Activated T-helper 2 cell treated with anti-CD3 and anti-CD28 coated beads, Interferon-gamma antibody, Interleukin-2, Interleukin-4, amounts not matched to agents 10 μg/mL and 5 μg/mL and 100 μg/mL, durations not matched to agents 14 hours and 24 hours and 36 hours (primary cell): ENCODE measurements around the gene RNF14. TPM values are rescaled to one million over a fixed set of nuclear protein-coding genes. Genes with fewer than 3 reads are reported as not detected.

ENCODE experiments used
- DNase-seq: peaks from one replicate; pipeline ENCODE4 v3.0.0; 2021; ENCODE audit warnings: low spot score
- H3K27ac Mint-ChIP-seq: one replicate; pipeline ENCODE4 v1.8.0; 2021; ENCODE audit warnings: mixed read lengths
- H3K27me3 Mint-ChIP-seq: one replicate; pipeline ENCODE4 v1.8.0; 2021; ENCODE audit warnings: low read depth, mixed read lengths
- H3K36me3 Mint-ChIP-seq: one replicate; pipeline ENCODE4 v1.8.0; 2021; ENCODE audit warnings: low read depth, mixed read lengths
- H3K4me1 Mint-ChIP-seq: one replicate; pipeline ENCODE4 v1.8.0; 2021; ENCODE audit warnings: low read depth, mixed read lengths
- H3K4me3 Mint-ChIP-seq: one replicate; pipeline ENCODE4 v1.8.0; 2021; ENCODE audit warnings: low read depth, mild to moderate bottlenecking, moderate library complexity, mixed read lengths
- H3K9me3 Mint-ChIP-seq: one replicate; pipeline ENCODE4 v1.8.0; 2021; ENCODE audit warnings: mixed read lengths
- intact Hi-C: fragments of 100-400 bp; cut with micrococcal nuclease; formaldehyde crosslinking; loops from one replicate; pipeline ENCODE4 v1.15.1; 2023
- total RNA-seq: library from RNA; stranded (reverse); gene quantifications from 2 replicates; pipeline ENCODE4 v1.2.3, GENCODE V29; 2022

Gene RNF14
- total RNA-seq, 1 donor from 2014 or later: 24.1 TPM

- H3K27ac Mint-ChIP-seq: no peak overlapping the region
- DNase-seq: no peak
- intact Hi-C loops: loop anchor here (10.0 kb wide), 1 partner anchor 152 kb away; no protein-coding TSS in a partner anchor
- no peak overlapping the region for H3K4me3 Mint-ChIP-seq
- peaks cover 8% of the 10 kb centered on the region for H3K36me3 Mint-ChIP-seq
- no peaks in the 10 kb centered on the region for H3K27me3 Mint-ChIP-seq
- H3K4me1 Mint-ChIP-seq: peaks cover 18% of the 10 kb centered on the region
- H3K9me3 Mint-ChIP-seq: no peaks in the 10 kb centered on the region
These were observed 2.0 kb upstream of the RNF14 start for GRCh38 chr5:141966963-141967333.

- H3K4me1 Mint-ChIP-seq: peaks cover 33% of the 10 kb centered on the region
- no peak for DNase-seq
- no peaks in the 10 kb centered on the region for H3K9me3 Mint-ChIP-seq
- H3K36me3 Mint-ChIP-seq: peaks cover 32% of the 10 kb centered on the region
- H3K27me3 Mint-ChIP-seq: no peaks in the 10 kb centered on the region
- H3K27ac Mint-ChIP-seq: peak overlapping the region; percentile 93
- intact Hi-C loops: loop anchor here (1.0 to 10.0 kb wide), 5 partner anchors 46 to 277 kb away; partner anchors contain the start of gene DELE1
- peak overlapping the region; percentile 91 for H3K4me3 Mint-ChIP-seq
These were observed 1.2 kb downstream of the RNF14 start for GRCh38 chr5:141969783-141970771.

GRCh38 chr5:141973871-141974595, 5.1 kb downstream of the RNF14 start:
- H3K27ac Mint-ChIP-seq: peak overlapping the region; percentile 67

GRCh38 chr5:141976176-141976575, 7.3 kb downstream of the RNF14 start:
- intact Hi-C loops: no loop called here
- H3K36me3 Mint-ChIP-seq: peaks cover 63% of the 10 kb centered on the region
- no peaks in the 10 kb centered on the region for H3K27me3 Mint-ChIP-seq
- no peak overlapping the region for H3K27ac Mint-ChIP-seq
- H3K4me1 Mint-ChIP-seq: peaks cover 15% of the 10 kb centered on the region
- H3K4me3 Mint-ChIP-seq: no peak overlapping the region
- no peaks in the 10 kb centered on the region for H3K9me3 Mint-ChIP-seq
- no peak for DNase-seq

More at GRCh38 chr5:141973871-141974595, 5.1 kb downstream of the RNF14 start:
- no peak overlapping the region for H3K4me3 Mint-ChIP-seq
- no peaks in the 10 kb centered on the region for H3K9me3 Mint-ChIP-seq
- intact Hi-C loops: no loop called here
- DNase-seq: no peak
- H3K4me1 Mint-ChIP-seq: peaks cover 27% of the 10 kb centered on the region
- H3K27me3 Mint-ChIP-seq: no peaks in the 10 kb centered on the region
- H3K36me3 Mint-ChIP-seq: peaks cover 54% of the 10 kb centered on the region

- intact Hi-C loops: no loop called here
- H3K27ac Mint-ChIP-seq: no peak overlapping the region
- no peak for DNase-seq
- H3K27me3 Mint-ChIP-seq: no peaks in the 10 kb centered on the region
- peaks cover 62% of the 10 kb centered on the region for H3K36me3 Mint-ChIP-seq
- no peak overlapping the region for H3K4me3 Mint-ChIP-seq
- no peaks in the 10 kb centered on the region for H3K9me3 Mint-ChIP-seq
- H3K4me1 Mint-ChIP-seq: peaks cover 12% of the 10 kb centered on the region
These were observed 9.5 kb downstream of the RNF14 start for GRCh38 chr5:141978389-141978788.

DNA sequence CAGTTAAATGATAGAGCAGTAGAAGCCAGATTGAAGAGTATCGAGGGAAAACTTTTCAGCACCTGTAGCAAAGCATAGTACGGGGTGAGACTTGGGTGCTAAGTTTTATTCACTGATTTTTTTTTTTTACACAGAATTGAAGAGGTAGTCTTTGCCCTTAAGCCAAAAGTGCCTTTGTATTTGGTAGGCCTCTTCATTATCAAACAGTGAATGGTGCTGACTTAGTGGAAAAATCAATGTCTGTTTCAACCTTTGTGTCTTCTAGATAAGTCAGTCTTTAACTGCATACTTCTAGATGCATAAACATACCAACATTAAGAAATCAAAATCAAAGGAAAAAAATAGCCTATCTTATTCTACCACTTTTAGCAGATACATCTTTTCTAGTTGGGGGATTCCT, 13.7 kb downstream of the RNF14 start:
- Mint-ChIP-seq H3K4me1 (no peaks in the 10 kb centered on the region), H3K36me3 (peaks cover 61% of the 10 kb centered on the region), H3K27me3 (no peaks in the 10 kb centered on the region), H3K27ac (no peak overlapping the region), H3K4me3 (no peak overlapping the region), H3K9me3 (no peaks in the 10 kb centered on the region)
- intact Hi-C loops: no loop called here
- DNase-seq: no peak

- DNase-seq: no peak
- Mint-ChIP-seq H3K9me3 (no peaks in the 10 kb centered on the region), H3K4me3 (no peak overlapping the region), H3K27ac (no peak overlapping the region), H3K4me1 (no peaks in the 10 kb centered on the region), H3K36me3 (peaks cover 49% of the 10 kb centered on the region), H3K27me3 (no peaks in the 10 kb centered on the region)
- intact Hi-C loops: no loop called here
These were observed 17.2 kb downstream of the RNF14 start for GRCh38 chr5:141986072-141986471.

DNA sequence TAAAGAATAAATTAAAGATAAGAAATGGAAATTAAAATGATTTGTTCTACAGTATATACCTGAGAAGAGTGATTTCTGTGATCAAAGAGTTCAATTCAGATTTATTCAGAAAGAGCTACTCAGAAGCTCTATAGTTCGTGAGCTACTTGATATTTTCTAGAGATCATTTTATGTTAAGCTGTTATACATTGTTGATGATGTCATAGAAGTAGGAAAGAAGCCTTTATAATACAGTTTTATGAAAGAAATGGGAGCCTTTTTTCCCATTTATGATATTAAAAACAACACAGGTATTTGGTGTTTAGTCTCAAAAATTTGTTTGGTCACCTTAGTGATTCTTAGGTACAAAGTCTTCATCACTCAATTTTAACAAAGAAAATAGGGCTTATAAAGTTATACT, 20.8 kb downstream of the RNF14 start:
- Mint-ChIP-seq H3K4me3 (no peak overlapping the region), H3K9me3 (no peaks in the 10 kb centered on the region), H3K36me3 (peaks cover 51% of the 10 kb centered on the region), H3K27ac (no peak overlapping the region), H3K4me1 (peaks cover 2% of the 10 kb centered on the region), H3K27me3 (no peaks in the 10 kb centered on the region)
- DNase-seq: no peak
- intact Hi-C loops: loop anchor here (10.0 kb wide), 1 partner anchor 555 kb away; no protein-coding TSS in a partner anchor

DNA sequence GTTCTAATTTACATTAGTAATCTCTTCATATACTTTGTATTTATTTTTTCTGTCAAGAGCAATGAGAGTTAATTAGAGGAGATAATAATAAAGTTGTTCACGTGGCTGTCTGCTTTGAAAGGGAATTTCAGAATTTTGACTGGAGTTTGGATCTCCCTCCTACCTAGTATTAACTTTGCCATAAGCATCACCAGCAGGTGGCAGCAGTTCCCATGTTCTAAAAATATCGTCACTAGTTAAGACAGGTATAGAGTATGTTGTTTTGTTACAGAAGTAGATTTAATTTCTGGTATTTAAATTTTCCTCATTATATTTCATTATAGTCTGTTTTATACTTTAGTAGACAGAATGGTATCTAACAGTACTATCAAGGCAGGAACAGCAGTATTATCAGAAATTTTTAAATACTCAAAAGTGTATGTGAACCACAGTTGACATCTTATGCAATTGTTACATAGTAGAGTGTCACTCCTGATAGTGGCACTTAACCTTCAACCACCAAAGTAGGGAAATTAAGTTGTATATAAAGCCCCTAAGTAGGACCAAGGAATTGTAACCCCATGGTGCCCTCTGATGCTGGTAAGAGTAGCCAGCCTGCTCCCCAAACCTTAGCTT, 23.6 kb downstream of the RNF14 start:
- peaks cover 43% of the 10 kb centered on the region for H3K36me3 Mint-ChIP-seq
- no peak overlapping the region for H3K4me3 Mint-ChIP-seq
- peaks cover 4% of the 10 kb centered on the region for H3K4me1 Mint-ChIP-seq
- DNase-seq: no peak
- H3K9me3 Mint-ChIP-seq: no peaks in the 10 kb centered on the region
- no peaks in the 10 kb centered on the region for H3K27me3 Mint-ChIP-seq
- intact Hi-C loops: loop anchor here (1.0 to 10.0 kb wide), 3 partner anchors 23 to 552 kb away; no protein-coding TSS in a partner anchor
- H3K27ac Mint-ChIP-seq: no peak overlapping the region

GRCh38 chr5:141994511-141995136, 25.7 kb downstream of the RNF14 start:
- H3K4me1 Mint-ChIP-seq: peaks cover 4% of the 10 kb centered on the region
- peaks cover 40% of the 10 kb centered on the region for H3K36me3 Mint-ChIP-seq
- DNase-seq: no peak
- no peak overlapping the region for H3K27ac Mint-ChIP-seq
- H3K4me3 Mint-ChIP-seq: no peak overlapping the region
- no peaks in the 10 kb centered on the region for H3K9me3 Mint-ChIP-seq
- intact Hi-C loops: loop anchor here (10.0 kb wide), 1 partner anchor 550 kb away; no protein-coding TSS in a partner anchor
- H3K27me3 Mint-ChIP-seq: no peaks in the 10 kb centered on the region

DNA sequence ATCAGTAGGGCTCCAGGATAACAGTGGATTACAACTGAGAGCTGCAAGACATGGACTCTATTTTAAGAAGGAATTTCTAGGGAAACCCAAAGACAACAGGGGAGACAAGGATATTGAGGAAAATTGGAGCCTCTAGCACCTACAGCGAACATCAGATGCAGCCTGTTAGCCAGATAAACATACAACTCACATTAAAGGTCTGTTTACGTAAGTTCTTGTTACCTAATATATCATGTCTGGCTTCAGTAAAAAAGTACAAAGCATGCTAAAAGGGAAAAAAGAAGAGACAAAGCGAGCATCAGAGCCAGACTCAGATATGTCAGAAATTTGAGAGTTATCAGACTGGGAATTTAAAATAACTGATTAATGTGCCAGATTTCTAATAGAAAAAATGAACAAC, 26.8 kb downstream of the RNF14 start:
- peaks cover 8% of the 10 kb centered on the region for H3K4me1 Mint-ChIP-seq
- intact Hi-C loops: loop anchor here (10.0 kb wide), 1 partner anchor 549 kb away; no protein-coding TSS in a partner anchor

GRCh38 chr5:141997358-141997960, 28.6 kb downstream of the RNF14 start:
- Mint-ChIP-seq H3K4me1 (peaks cover 10% of the 10 kb centered on the region), H3K4me3 (no peak overlapping the region), H3K27me3 (no peaks in the 10 kb centered on the region), H3K36me3 (peaks cover 62% of the 10 kb centered on the region), H3K27ac (no peak overlapping the region), H3K9me3 (no peaks in the 10 kb centered on the region)
- no peak for DNase-seq
- intact Hi-C loops: loop anchor here (10.0 kb wide), 1 partner anchor 547 kb away; no protein-coding TSS in a partner anchor

More for the DNA sequence above, 26.8 kb downstream of the RNF14 start:
- H3K36me3 Mint-ChIP-seq: peaks cover 48% of the 10 kb centered on the region
- H3K9me3 Mint-ChIP-seq: no peaks in the 10 kb centered on the region
- no peaks in the 10 kb centered on the region for H3K27me3 Mint-ChIP-seq
- H3K4me3 Mint-ChIP-seq: no peak overlapping the region
- no peak for DNase-seq
- no peak overlapping the region for H3K27ac Mint-ChIP-seq
